Upper lobe of right lung (tissue), 1 donor: ENCODE results near the gene IGF1R. TPM values are rescaled to one million over a fixed set of nuclear protein-coding genes. Genes with fewer than 3 reads are reported as not detected.

Experiments
- ATAC-seq: fragments of 200-7000 bp; cut with Tn5 transposase; one replicate; pipeline ENCODE4 v1.9.1; 2020; ENCODE audit warnings: mild to moderate bottlenecking, moderate library complexity
- DNase-seq: peaks from one replicate; pipeline ENCODE4 v3.0.0-alpha.2; 2020
- H3K27ac ChIP-seq: fragments of 200-600 bp; one replicate; pipeline ENCODE4 v1.8.0; 2022
- H3K27me3 ChIP-seq: fragments of 200-600 bp; one replicate; pipeline ENCODE4 v1.8.0; 2022; ENCODE audit warnings: mild to moderate bottlenecking
- H3K36me3 ChIP-seq: fragments of 200-600 bp; one replicate; pipeline ENCODE4 v1.8.0; 2022
- H3K4me1 ChIP-seq: fragments of 200-600 bp; one replicate; pipeline ENCODE4 v1.8.0; 2022
- H3K4me3 ChIP-seq: fragments of 200-600 bp; one replicate; pipeline ENCODE4 v1.8.0; 2022; ENCODE audit warnings: mild to moderate bottlenecking
- H3K9me3 ChIP-seq: fragments of 200-600 bp; one replicate; pipeline ENCODE4 v1.8.0; 2022
- CTCF ChIP-seq: fragments of 200-600 bp; IDR thresholded peaks from one replicate; pipeline ENCODE4 v1.8.0; 2022; ENCODE audit warnings: antibody characterized with exemption
- intact Hi-C: fragments of 100-400 bp; cut with DNase I; formaldehyde crosslinking; loops from one replicate; pipeline ENCODE4 v1.11.0; 2022
- total RNA-seq: library from RNA; stranded (reverse); fragmentation: NEBNext Ultra II Directional; extraction: Animal tissue kit (Norgen Biotek cat#: 25700); gene quantifications from one replicate; pipeline ENCODE4 v1.2.1, GENCODE V29; 2021
- donor health status: DM: no; HTN: yes; CAD: no; lungs with severe emphysema.

IGF1R gene
- total RNA-seq, 1 donor from 2014 or later, result 40.0 TPM

GRCh38 chr15:98891301-98891700, 243.0 kb downstream of the IGF1R start:
- Histone ChIP-seq H3K4me1 (no peaks in the 10 kb centered on the region), H3K27ac (no peak overlapping the region), H3K36me3 (no peaks in the 10 kb centered on the region), H3K27me3 (no peaks in the 10 kb centered on the region), H3K9me3 (no peaks in the 10 kb centered on the region), H3K4me3 (no peak overlapping the region)
- DNase-seq, result no peak
- intact Hi-C loops, result no loop called here
- ATAC-seq, result peak; percentile 7
- no peak for TF ChIP-seq CTCF

DNA sequence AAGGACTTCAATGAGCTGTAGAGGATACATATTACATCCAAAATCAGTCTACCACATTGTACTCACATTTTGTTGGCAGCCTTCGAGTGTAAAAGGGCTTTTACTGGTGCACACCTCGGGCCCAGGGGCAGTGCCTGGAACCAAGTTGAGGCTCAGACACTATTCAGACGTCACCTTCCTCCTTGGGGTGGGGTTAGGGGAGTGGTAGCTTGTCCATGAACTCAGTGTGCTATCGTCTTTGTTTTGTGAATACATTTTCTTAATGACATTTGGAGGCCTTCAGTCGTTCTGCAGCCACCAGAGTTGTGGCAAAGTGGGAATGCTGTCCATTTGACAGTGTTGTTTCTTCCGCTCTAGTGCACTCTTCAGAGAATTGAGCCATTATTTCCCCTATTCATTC, 245.1 kb downstream of the IGF1R start:
- no peaks in the 10 kb centered on the region for H3K9me3 ChIP-seq
- H3K4me1 ChIP-seq, result peaks cover 5% of the 10 kb centered on the region
- no peak overlapping the region for H3K4me3 ChIP-seq
- DNase-seq (no peak), ATAC-seq (no peak)
- H3K27me3 ChIP-seq, result no peaks in the 10 kb centered on the region
- no peak for TF ChIP-seq CTCF
- H3K27ac ChIP-seq, result no peak overlapping the region
- intact Hi-C loops, result no loop called here
- H3K36me3 ChIP-seq, result no peaks in the 10 kb centered on the region

DNA sequence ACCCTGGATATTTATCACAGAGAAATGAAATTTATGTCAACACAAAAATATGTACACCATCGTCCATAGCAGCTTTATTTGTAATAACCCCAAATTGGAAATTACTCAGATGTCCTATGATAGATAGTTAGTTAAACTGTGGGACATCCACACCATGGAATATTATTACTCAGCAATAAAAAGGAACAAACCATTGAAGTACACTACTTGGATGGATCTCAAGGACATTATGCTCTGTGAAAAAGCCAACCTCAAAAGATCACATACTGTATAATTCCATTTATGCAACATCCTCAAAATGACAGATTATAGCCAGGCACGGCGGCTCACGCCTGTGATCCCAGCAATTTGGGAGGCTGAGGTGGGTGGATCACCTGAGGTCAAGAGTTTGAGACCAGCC, 246.0 kb downstream of the IGF1R start:
- no peaks in the 10 kb centered on the region for H3K36me3 ChIP-seq
- ATAC-seq (no peak), DNase-seq (no peak)
- no peak overlapping the region for H3K4me3 ChIP-seq
- H3K4me1 ChIP-seq, result peaks cover 5% of the 10 kb centered on the region
- TF ChIP-seq CTCF, result no peak
- intact Hi-C loops, result no loop called here
- no peaks in the 10 kb centered on the region for H3K27me3 ChIP-seq
- no peak overlapping the region for H3K27ac ChIP-seq
- no peaks in the 10 kb centered on the region for H3K9me3 ChIP-seq

- no peaks in the 10 kb centered on the region for H3K9me3 ChIP-seq
- no peak for TF ChIP-seq CTCF
- no peak for DNase-seq
- no peak overlapping the region for H3K27ac ChIP-seq
- H3K4me3 ChIP-seq, result no peak overlapping the region
- H3K36me3 ChIP-seq, result no peaks in the 10 kb centered on the region
- intact Hi-C loops, result no loop called here
- ATAC-seq, result no peak
- H3K4me1 ChIP-seq, result peaks cover 16% of the 10 kb centered on the region
- no peaks in the 10 kb centered on the region for H3K27me3 ChIP-seq
These were observed 247.8 kb downstream of the IGF1R start for GRCh38 chr15:98896002-98896721.

- no peak for TF ChIP-seq CTCF
- Histone ChIP-seq H3K4me1 (peaks cover 16% of the 10 kb centered on the region), H3K27ac (no peak overlapping the region), H3K9me3 (no peaks in the 10 kb centered on the region), H3K4me3 (no peak overlapping the region), H3K27me3 (no peaks in the 10 kb centered on the region), H3K36me3 (no peaks in the 10 kb centered on the region)
- DNase-seq, result no peak
- intact Hi-C loops, result no loop called here
- peak; percentile 23 for ATAC-seq
These were observed 248.7 kb downstream of the IGF1R start for GRCh38 chr15:98896802-98897732.
